GM12878 (cell line): Measurements from ENCODE around the gene MZT2B.

Source experiments
- BCLAF1 ChIP-seq: fragments of 450-650 bp; IDR thresholded peaks from 2 replicates; pipeline ENCODE4 v1.6.1; 2017; ENCODE audit warnings: antibody characterized with exemption, mild to moderate bottlenecking, moderate library complexity
- CHD4 ChIP-seq: fragments of 200-600 bp; sonication (generic); IDR thresholded peaks from 2 replicates; pipeline ENCODE4 v1.6.1; 2016; ENCODE audit warnings: mild to moderate bottlenecking
- EP300 ChIP-seq, 2 experiments: fragments of 150-350 bp in 1 of 2; IDR thresholded peaks; 2 replicates each; pipeline ENCODE4 v1.6.1; 2011 to 2012; ENCODE audit warnings: low read depth in 2 of 2, low read length in 2 of 2, borderline replicate concordance in 1 of 2, improper control_type of control experiment in 1 of 2, inconsistent platforms in 1 of 2; ENCODE audit not compliant: control insufficient read depth in 1 of 2
- ESRRA ChIP-seq: IDR thresholded peaks from 2 replicates; pipeline ENCODE4 v1.6.1; 2012; ENCODE audit warnings: mild to moderate bottlenecking, low read length, improper control_type of control experiment
- EZH2 ChIP-seq: IDR thresholded peaks from 2 replicates; pipeline ENCODE4 v1.6.1; 2012; ENCODE audit warnings: low read depth, mild to moderate bottlenecking, control low read depth, inconsistent platforms, low read length, borderline replicate concordance; ENCODE audit not compliant: control insufficient read depth
- MYC ChIP-seq: IDR thresholded peaks from 2 replicates; pipeline ENCODE4 v1.6.1; 2011; ENCODE audit warnings: mild to moderate bottlenecking, low read length, moderate library complexity, inconsistent platforms; ENCODE audit not compliant: insufficient read depth, insufficient replicate concordance, insufficient read length, severe bottlenecking
- NRF1 ChIP-seq: conservative IDR thresholded peaks from 2 replicates; pipeline ENCODE4 v1.6.1; 2011; ENCODE audit warnings: mild to moderate bottlenecking, low read depth, low read length, improper control_type of control experiment
- POLR2A ChIP-seq: IDR thresholded peaks from 2 replicates; pipeline ENCODE4 v1.6.1; 2011; ENCODE audit warnings: low read depth, mild to moderate bottlenecking, low read length
- SMAD5 ChIP-seq: IDR thresholded peaks from 2 replicates; pipeline ENCODE4 v1.6.1; 2016; ENCODE audit warnings: antibody characterized with exemption, low read depth
- SP1 ChIP-seq: IDR thresholded peaks from one replicate; pipeline ENCODE4 v1.6.1; 2011; ENCODE audit warnings: low read depth, low read length
- ZNF217 ChIP-seq: fragments of 450-650 bp; IDR thresholded peaks from 2 replicates; pipeline ENCODE4 v1.6.1; 2017; ENCODE audit warnings: antibody characterized with exemption, mild to moderate bottlenecking
- TF ChIP-seq, protein P1 (sequence below): IDR thresholded peaks from 2 replicates; pipeline ENCODE4 v1.6.1; 2012; ENCODE audit warnings: low read depth, low read length, improper control_type of control experiment
- TF ChIP-seq, protein P2 (sequence below), 3 experiments: IDR thresholded peaks in 2 of 3; conservative IDR thresholded peaks in 1 of 3; 2 replicates each; pipeline ENCODE4 v1.5.1; 2011; ENCODE audit warnings: low read depth in 3 of 3, low read length in 3 of 3, mild to moderate bottlenecking in 3 of 3, control low read depth in 2 of 3, moderate library complexity in 2 of 3, inconsistent platforms in 1 of 3, mixed read lengths in 1 of 3; ENCODE audit not compliant: control insufficient read depth in 2 of 3, insufficient read depth in 1 of 3; ENCODE audit errors: extremely low read depth in 1 of 3

- TF ChIP-seq EP300 (IDR thresholded peaks at IDR 0.05; ENCODE audit: borderline replicate concordance in 1 of 2, control insufficient read depth in 1 of 2, low read depth in 2 of 2, low read length in 2 of 2) = no peak
- TF ChIP-seq, protein P1, sequence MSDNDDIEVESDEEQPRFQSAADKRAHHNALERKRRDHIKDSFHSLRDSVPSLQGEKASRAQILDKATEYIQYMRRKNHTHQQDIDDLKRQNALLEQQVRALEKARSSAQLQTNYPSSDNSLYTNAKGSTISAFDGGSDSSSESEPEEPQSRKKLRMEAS = no peak
- no peak for TF ChIP-seq ZNF217
- no peak for TF ChIP-seq CHD4
- TF ChIP-seq NRF1 = no peak
- TF ChIP-seq BCLAF1 = no peak
- TF ChIP-seq, protein P2, sequence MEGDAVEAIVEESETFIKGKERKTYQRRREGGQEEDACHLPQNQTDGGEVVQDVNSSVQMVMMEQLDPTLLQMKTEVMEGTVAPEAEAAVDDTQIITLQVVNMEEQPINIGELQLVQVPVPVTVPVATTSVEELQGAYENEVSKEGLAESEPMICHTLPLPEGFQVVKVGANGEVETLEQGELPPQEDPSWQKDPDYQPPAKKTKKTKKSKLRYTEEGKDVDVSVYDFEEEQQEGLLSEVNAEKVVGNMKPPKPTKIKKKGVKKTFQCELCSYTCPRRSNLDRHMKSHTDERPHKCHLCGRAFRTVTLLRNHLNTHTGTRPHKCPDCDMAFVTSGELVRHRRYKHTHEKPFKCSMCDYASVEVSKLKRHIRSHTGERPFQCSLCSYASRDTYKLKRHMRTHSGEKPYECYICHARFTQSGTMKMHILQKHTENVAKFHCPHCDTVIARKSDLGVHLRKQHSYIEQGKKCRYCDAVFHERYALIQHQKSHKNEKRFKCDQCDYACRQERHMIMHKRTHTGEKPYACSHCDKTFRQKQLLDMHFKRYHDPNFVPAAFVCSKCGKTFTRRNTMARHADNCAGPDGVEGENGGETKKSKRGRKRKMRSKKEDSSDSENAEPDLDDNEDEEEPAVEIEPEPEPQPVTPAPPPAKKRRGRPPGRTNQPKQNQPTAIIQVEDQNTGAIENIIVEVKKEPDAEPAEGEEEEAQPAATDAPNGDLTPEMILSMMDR (IDR thresholded peaks at IDR 0.05 in 2 of 3, conservative IDR thresholded peaks at IDR 0.05 in 1 of 3; ENCODE audit: control insufficient read depth in 2 of 3, extremely low read depth in 1 of 3, insufficient read depth in 1 of 3, low read depth in 3 of 3, low read length in 3 of 3) = no peak
- TF ChIP-seq ESRRA = no peak
- TF ChIP-seq POLR2A = no peak
- TF ChIP-seq SMAD5 = no peak
- TF ChIP-seq EZH2 = no peak
- no peak for TF ChIP-seq SP1
- no peak for TF ChIP-seq MYC
Measured at GRCh38 chr2:130156624-130157004, 25.4 kb upstream of the MZT2B start.
